GM12875 (cell line): ENCODE results near the gene WNT8B.

ENCODE experiments used
- H3K4me3 ChIP-seq: one replicate; pipeline ENCODE4 v1.5.1; 2011; ENCODE audit warnings: low read depth, low read length, control low read depth
- CTCF ChIP-seq: IDR thresholded peaks from 2 replicates; pipeline ENCODE4 v1.5.1; 2011; ENCODE audit warnings: low read depth, mild to moderate bottlenecking, control low read depth, inconsistent platforms, low read length, moderate library complexity, borderline replicate concordance; ENCODE audit not compliant: insufficient read depth

The WNT8B gene, protein sequence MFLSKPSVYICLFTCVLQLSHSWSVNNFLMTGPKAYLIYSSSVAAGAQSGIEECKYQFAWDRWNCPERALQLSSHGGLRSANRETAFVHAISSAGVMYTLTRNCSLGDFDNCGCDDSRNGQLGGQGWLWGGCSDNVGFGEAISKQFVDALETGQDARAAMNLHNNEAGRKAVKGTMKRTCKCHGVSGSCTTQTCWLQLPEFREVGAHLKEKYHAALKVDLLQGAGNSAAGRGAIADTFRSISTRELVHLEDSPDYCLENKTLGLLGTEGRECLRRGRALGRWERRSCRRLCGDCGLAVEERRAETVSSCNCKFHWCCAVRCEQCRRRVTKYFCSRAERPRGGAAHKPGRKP

DNA sequence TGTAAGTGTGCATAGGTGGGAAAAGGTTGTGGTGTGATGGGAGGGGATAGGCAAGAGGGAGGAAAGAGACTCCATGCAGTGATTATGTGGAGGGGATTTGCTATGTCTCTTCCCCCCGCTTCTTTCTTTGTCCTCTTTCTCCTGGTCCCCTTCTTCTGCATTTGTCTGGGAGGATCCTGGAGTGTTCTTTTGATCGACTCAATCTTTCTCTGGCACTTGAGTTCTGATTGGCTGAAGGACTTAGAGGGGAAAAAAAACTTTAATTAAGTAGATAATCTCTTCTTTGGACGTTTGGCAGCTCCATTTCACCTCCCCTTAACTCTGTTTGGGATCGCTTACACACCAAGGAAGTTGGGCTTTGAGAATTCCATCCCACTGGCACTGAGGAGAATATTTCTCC is at the start of gene WNT8B:
Gene WNT8B, plus strand, starts transcription at position 301 of the 400 bp plus-strand sequence. CDS start 160 bp downstream, outside the sequence.
- no peak for TF ChIP-seq CTCF
- no peak within 1 kb of the TSS for H3K4me3 ChIP-seq

GRCh38 chr10:100413173-100413572 is 49.6 kb upstream of the WNT8B start:
- no peak for TF ChIP-seq CTCF

DNA sequence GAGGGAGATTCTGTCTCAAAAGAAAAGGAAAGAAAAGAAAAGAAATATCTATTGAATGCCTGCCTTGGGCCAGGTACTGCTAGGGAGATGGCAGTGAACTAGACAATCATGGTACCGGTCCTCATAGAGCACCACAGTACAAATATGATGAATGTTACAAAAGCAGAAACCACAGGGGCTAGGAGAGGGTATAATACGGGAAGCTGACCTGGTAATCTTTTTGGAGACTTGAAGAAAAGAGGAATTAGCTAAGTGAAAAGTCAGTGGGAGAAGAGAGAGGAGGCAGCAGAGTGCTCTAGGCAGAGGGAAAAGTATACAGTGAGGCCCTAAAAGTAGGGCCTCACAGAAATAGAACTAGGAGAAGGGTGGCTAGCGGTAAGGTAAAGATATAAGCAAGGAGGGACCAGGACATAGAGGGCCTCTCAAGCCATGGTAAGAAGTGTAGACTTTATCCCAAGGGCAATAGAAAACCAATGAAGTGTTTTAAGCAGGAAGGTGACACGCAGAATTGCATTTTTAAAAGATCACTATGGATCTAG is 42.8 kb upstream of the WNT8B start:
- H3K4me3 ChIP-seq, result no peak overlapping the region
- no peak for TF ChIP-seq CTCF

More at GRCh38 chr10:100413173-100413572, 49.6 kb upstream of the WNT8B start:
- H3K4me3 ChIP-seq, result no peak overlapping the region

DNA sequence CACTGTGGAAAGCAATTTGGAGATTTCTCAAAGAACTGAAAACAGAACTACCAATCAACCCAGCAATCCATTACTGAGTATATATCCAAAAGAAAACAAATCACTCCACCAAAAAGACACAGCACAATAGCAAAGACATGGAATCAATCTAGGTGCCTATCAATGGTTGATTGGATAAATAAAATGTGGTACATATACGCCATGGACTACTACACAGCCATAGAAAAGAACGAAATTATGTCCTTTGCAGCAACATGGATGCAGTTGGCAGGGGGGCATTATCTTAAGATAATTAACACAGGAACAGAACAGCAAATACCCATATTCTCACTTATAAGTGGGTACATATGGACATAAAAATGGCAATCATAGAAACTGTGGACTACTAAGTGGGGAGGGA is 35.4 kb upstream of the WNT8B start:
- H3K4me3 ChIP-seq, result no peak overlapping the region
- TF ChIP-seq CTCF, result no peak

DNA sequence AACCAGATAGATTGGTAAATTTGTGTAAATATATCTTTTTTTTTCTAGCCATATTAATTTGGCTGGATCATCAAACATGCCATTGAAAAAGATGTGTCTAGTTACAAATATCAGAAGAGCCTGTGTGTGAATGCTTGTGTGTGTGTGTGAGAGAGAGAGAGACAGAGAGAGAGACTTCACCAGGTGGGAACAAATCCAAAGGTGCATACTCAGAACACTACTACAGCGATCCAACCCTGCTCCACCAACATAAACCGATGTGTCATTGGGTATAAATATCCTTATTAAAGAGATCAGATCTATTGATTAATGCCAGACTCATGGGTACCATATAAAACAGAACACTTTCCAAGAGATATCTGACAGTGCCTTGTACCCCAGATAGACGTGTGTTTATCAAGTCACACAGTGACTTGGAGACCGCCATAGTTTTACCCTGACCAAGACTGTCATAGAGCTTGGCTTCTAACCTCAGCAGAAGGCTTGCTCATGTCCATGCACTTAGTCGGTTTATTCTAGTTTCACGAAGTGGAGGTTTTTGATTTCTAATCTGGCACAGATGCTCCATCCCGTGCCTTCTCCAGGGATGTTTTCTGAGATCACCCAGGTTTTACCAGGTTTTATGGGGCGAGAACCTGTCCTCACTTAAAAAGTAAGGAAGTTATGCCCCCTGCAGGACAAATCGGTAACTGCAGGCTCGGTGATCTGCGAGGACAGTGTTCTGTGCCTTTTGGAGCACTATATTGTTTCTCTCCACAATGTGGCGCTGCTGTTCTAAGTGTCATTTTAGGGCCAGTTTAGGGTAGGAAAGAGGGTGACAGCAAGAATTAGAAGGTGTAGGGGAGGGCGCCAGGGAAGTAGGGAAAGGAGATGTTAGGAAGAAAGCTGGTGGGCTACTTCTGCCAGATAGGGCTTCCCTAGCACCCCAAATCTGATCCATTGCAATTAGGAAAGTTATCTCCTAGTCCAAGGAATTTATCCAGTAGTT is 29.3 kb upstream of the WNT8B start:
- no peak overlapping the region for H3K4me3 ChIP-seq
- TF ChIP-seq CTCF, result peak; percentile 91

DNA sequence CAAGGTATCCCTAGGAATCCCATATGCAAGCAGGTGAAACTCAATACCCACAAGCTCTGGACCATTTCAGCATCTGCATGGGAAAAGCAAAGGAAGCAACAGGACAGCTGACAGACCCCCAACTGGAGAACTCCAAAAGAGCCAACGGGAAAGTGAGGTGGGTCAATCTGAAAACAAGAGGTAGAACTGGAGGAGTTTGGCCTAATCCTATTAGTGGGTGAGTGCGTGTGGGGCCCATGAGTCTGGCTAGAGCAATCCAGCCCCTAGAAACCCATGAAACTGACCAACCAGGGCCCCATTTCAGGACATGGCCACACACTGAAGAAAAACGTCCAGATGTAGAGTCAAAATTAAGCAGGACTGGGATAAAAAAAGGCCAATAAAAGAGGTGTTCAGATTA is 26.6 kb upstream of the WNT8B start:
- H3K4me3 ChIP-seq, result no peak overlapping the region
- no peak for TF ChIP-seq CTCF
